Suprapubic skin (tissue), 4 donors: ENCODE results near the gene SULT2B1.

Experiments
- POLR2A ChIP-seq, 2 donors: fragments of 450-650 bp; IDR thresholded peaks; one replicate each; pipeline ENCODE4 v1.6.1; 2017; ENCODE audit warnings: antibody characterized with exemption in 2 of 2, mild to moderate bottlenecking in 2 of 2, moderate library complexity in 2 of 2
- POLR2AphosphoS5 ChIP-seq, 3 donors: sonication (generic); formaldehyde crosslinking; IDR thresholded peaks; one replicate each; pipeline ENCODE4 v1.6.1; 2017; ENCODE audit warnings: antibody characterized with exemption in 3 of 3
- TF ChIP-seq, protein P1 (sequence below), 2 donors: fragments of 200-600 bp in 1 of 2; fragments of 450-650 bp in 1 of 2; sonication (generic) in 1 of 2; IDR thresholded peaks; one replicate each; pipeline ENCODE4 v1.5.1; 2016 to 2019; ENCODE audit warnings: antibody characterized with exemption in 2 of 2, mild to moderate bottlenecking in 1 of 2, moderate library complexity in 1 of 2

DNA sequence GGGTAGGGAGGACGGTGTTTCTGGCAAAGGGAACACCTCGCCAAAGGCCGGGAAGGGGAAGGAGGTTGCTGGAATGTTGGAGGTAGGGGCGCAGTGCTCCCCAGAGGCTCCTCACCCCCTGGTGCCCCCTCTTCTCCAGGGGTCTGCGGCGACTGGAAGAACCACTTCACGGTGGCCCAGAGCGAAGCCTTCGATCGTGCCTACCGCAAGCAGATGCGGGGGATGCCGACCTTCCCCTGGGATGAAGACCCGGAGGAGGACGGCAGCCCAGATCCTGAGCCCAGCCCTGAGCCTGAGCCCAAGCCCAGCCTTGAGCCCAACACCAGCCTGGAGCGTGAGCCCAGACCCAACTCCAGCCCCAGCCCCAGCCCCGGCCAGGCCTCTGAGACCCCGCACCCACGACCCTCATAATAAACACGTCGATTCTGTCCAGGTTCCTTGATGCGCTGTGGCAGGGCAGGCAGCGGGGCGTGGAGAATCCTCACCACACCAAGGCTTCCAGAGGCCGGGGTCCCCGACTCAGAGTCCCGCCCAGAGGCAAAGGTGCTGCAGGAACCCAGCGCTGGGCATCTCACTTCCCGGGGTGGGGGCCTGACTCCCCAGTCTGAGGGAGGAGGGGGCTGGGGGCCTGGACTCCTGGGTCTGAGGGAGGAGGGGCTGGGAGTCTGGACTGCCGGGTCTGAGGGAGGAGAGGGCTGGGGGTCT is 47.2 kb downstream of the SULT2B1 start:
- TF ChIP-seq POLR2A (IDR thresholded peaks at IDR 0.05) (no peak), POLR2AphosphoS5 (IDR thresholded peaks at IDR 0.05) (no peak)
- TF ChIP-seq, protein P1, sequence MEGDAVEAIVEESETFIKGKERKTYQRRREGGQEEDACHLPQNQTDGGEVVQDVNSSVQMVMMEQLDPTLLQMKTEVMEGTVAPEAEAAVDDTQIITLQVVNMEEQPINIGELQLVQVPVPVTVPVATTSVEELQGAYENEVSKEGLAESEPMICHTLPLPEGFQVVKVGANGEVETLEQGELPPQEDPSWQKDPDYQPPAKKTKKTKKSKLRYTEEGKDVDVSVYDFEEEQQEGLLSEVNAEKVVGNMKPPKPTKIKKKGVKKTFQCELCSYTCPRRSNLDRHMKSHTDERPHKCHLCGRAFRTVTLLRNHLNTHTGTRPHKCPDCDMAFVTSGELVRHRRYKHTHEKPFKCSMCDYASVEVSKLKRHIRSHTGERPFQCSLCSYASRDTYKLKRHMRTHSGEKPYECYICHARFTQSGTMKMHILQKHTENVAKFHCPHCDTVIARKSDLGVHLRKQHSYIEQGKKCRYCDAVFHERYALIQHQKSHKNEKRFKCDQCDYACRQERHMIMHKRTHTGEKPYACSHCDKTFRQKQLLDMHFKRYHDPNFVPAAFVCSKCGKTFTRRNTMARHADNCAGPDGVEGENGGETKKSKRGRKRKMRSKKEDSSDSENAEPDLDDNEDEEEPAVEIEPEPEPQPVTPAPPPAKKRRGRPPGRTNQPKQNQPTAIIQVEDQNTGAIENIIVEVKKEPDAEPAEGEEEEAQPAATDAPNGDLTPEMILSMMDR (IDR thresholded peaks at IDR 0.05), result no peak
